ENCODE measurements around the gene RNF26. TPM values are rescaled to one million over a fixed set of nuclear protein-coding genes. Genes with fewer than 3 reads are reported as not detected.

The RNF26 gene
- total and polyA plus RNA-seq, 2 of the 4 experiments (the other 2 are of a cell fraction) = 3.4 to 36.7 TPM

- H3K56ac ChIP-seq (ENCODE audit: extremely low read depth, insufficient read depth, low read length) = no peak overlapping the region
- no peak overlapping the region for H3K4me3 ChIP-seq (ENCODE audit: insufficient read depth, low read depth, low read length)
- no peak for TF ChIP-seq RAD21 (IDR thresholded peaks at IDR 0.05; ENCODE audit: low read length)
- TF ChIP-seq BHLHE40 (IDR thresholded peaks at IDR 0.05; ENCODE audit: low read depth, low read length) = no peak
- TF ChIP-seq ELK1 (IDR thresholded peaks at IDR 0.05; ENCODE audit: borderline replicate concordance, low read depth, low read length) = no peak
- TF ChIP-seq RFX5 (IDR thresholded peaks at IDR 0.05; ENCODE audit: low read depth, low read length) = no peak
- no peak overlapping the region for H3K4ac ChIP-seq (ENCODE audit: low read depth, low read length)
- no peaks in the 10 kb centered on the region for H4K20me1 ChIP-seq (ENCODE audit: insufficient read depth, low read length)
- peaks cover 10% of the 10 kb centered on the region for H3K27me3 ChIP-seq (ENCODE audit: control insufficient read depth, insufficient read depth, low read length)
- H3K9me3 ChIP-seq (ENCODE audit: control insufficient read depth, insufficient read depth, low read length) = no peaks in the 10 kb centered on the region
- no TSS peak for BruUV-seq (replicated peaks)
- H2AK9ac ChIP-seq (replicated peaks; ENCODE audit: low read depth, low read length, poor library complexity) = no peak overlapping the region
- H3K23ac ChIP-seq (ENCODE audit: low read depth, low read length) = no peak overlapping the region
- no peak overlapping the region for H3K14ac ChIP-seq (replicated peaks; ENCODE audit: low read depth, low read length)
- H2AFZ ChIP-seq (replicated peaks; ENCODE audit: low read length, poor library complexity) = no peak overlapping the region
- no peaks in the 10 kb centered on the region for H3K36me3 ChIP-seq (ENCODE audit: control insufficient read depth, insufficient read depth, low read length)
- H3K18ac ChIP-seq (ENCODE audit: low read depth, low read length) = no peak overlapping the region
- H4K5ac ChIP-seq (ENCODE audit: low read depth, low read length) = no peak overlapping the region
- H3K9me1 ChIP-seq (ENCODE audit: insufficient read depth, low read length) = no peaks in the 10 kb centered on the region
- no peak overlapping the region for H3K27ac ChIP-seq (ENCODE audit: insufficient read depth, low read length)
- no peak overlapping the region for H3K4me2 ChIP-seq (ENCODE audit: low read depth, low read length)
- H3K4me1 ChIP-seq (ENCODE audit: control insufficient read depth, insufficient read depth, low read length) = no peaks in the 10 kb centered on the region
- H2AK5ac ChIP-seq (ENCODE audit: low read depth, low read length) = no peak overlapping the region
- H3K9ac ChIP-seq (ENCODE audit: low read depth, low read length) = no peak overlapping the region
- no peak overlapping the region for H2BK20ac ChIP-seq (ENCODE audit: low read depth, low read length)
- no peak overlapping the region for H4K8ac ChIP-seq (ENCODE audit: low read depth in 2 of 2, low read length in 2 of 2)
- in situ Hi-C loops (cut with MboI; ENCODE audit: low sequenced_read_pairs) = loop anchor here (5.0 to 25.0 kb wide), 2 partner anchors 117 to 757 kb away; no protein-coding TSS in a partner anchor
- H2BK15ac ChIP-seq (ENCODE audit: low read depth, low read length) = no peak overlapping the region
- CTCF ChIA-PET = interaction anchor here (0.8 to 2.9 kb wide), 17 partner anchors 9 to 119 kb away, joined by 3 to 32 read pairs (median 5); partner anchors contain the start of genes C1QTNF5 and USP2
- no peak overlapping the region for H4K91ac ChIP-seq (ENCODE audit: insufficient read depth, low read depth, low read length)
- no peak overlapping the region for H2BK5ac ChIP-seq (ENCODE audit: low read depth, low read length, poor library complexity, severe bottlenecking)
- dilution Hi-C loops (cut with HindIII; ENCODE audit: low sequenced_read_pairs, unreplicated experiment) = no loop called here
- ATAC-seq (ENCODE audit: low read depth) = no peak
- POLR2A ChIA-PET (ENCODE audit: unreplicated experiment) = interaction anchor here (0.7 to 1.2 kb wide), 2 partner anchors 120 to 985 kb away, joined by 3 to 6 read pairs; no protein-coding TSS in a partner anchor
- intact Hi-C loops (cut with micrococcal nuclease) = no loop called here
- DNase-seq = no peak
- H2BK120ac ChIP-seq (ENCODE audit: low read depth, low read length) = no peak overlapping the region
- WGBS, 2 experiments (ENCODE audit: extremely low coverage in 2 of 2, insufficient read length in 1 of 2) = 100% methylated on average over 1 of the region's 9 CpGs; no CpG with 5 or more reads in 1 of the 2 experiments
- no peaks in the 10 kb centered on the region for H3K79me1 ChIP-seq (ENCODE audit: low read depth in 1 of 2, low read length in 2 of 2)
Measured at GRCh38 chr11:119355091-119355843, 20.9 kb downstream of the RNF26 start.

All from IMR-90 (cell line).